K562 (cell line): ENCODE results near the gene CRLF1.

Source experiments
- ARNT ChIP-seq, 2 experiments: fragments of 450-650 bp; IDR thresholded peaks; 2 replicates each; pipeline ENCODE4 v1.6.1; 2016; ENCODE audit warnings: mild to moderate bottlenecking in 1 of 2
- CREB1 ChIP-seq, 2 experiments: sonication (generic) in 1 of 2; formaldehyde crosslinking in 1 of 2; IDR thresholded peaks; 2 replicates each; pipeline versions ENCODE4 v1.6.1 to v1.8.0; 2012 to 2022; ENCODE audit warnings: inconsistent platforms in 1 of 2, mild to moderate bottlenecking in 1 of 2, missing genetic modification reagents in 1 of 2, moderate library complexity in 1 of 2
- EP300 ChIP-seq: IDR thresholded peaks from 2 replicates; pipeline ENCODE4 v1.6.1; 2012; ENCODE audit warnings: low read length, improper control_type of control experiment
- MEF2D ChIP-seq: conservative IDR thresholded peaks from 2 replicates; pipeline ENCODE4 v1.6.1; 2016; ENCODE audit warnings: low read depth, missing genetic modification characterization, missing compliant biosample characterization
- NONO ChIP-seq, 2 experiments: fragments of 200-400 bp in 1 of 2; fragments of 450-650 bp in 1 of 2; formaldehyde crosslinking in 1 of 2; IDR thresholded peaks; 2 replicates each; pipeline ENCODE4 v1.6.1; 2017; ENCODE audit warnings: low read depth in 2 of 2, mild to moderate bottlenecking in 2 of 2, moderate library complexity in 2 of 2, low read length in 1 of 2
- RBM39 ChIP-seq: fragments of 200-400 bp; formaldehyde crosslinking; optimal IDR thresholded peaks from 2 replicates; pipeline ENCODE3; 2018; ENCODE audit warnings: low read depth, low read length
- RFX5 ChIP-seq: IDR thresholded peaks from 2 replicates; pipeline ENCODE4 v1.6.1; 2011; ENCODE audit warnings: low read depth, mild to moderate bottlenecking, improper control_type of control experiment, low read length
- TARDBP ChIP-seq: fragments of 450-650 bp; IDR thresholded peaks from 2 replicates; pipeline ENCODE4 v1.6.1; 2016
- ZFP30 ChIP-seq: fragments of 250-450 bp; sonication (Bioruptor Pico); IDR thresholded peaks from 2 replicates; pipeline ENCODE4 v1.8.0; 2022; ENCODE audit warnings: moderate library complexity, mild to moderate bottlenecking, inconsistent platforms, borderline replicate concordance
- ZFP36 ChIP-seq: fragments of 150-350 bp; IDR thresholded peaks from 2 replicates; pipeline ENCODE4 v1.6.1; 2018; ENCODE audit warnings: low read length, low read depth; ENCODE audit not compliant: partially characterized antibody
- TF ChIP-seq, protein P1 (sequence below), 3 experiments: IDR thresholded peaks in 2 of 3; conservative IDR thresholded peaks in 1 of 3; 2 replicates each; pipeline ENCODE4 v1.5.1; 2011 to 2012; ENCODE audit warnings: low read length in 3 of 3, mild to moderate bottlenecking in 3 of 3, control low read depth in 2 of 3, improper control_type of control experiment in 1 of 3, inconsistent platforms in 1 of 3, low read depth in 1 of 3, mixed read lengths in 1 of 3, moderate library complexity in 1 of 3; ENCODE audit not compliant: insufficient read depth in 2 of 3
- TF ChIP-seq, protein P2 (sequence below): fragments of 250-450 bp; sonication (Bioruptor Pico); IDR thresholded peaks from 2 replicates; pipeline ENCODE4 v1.5.0; 2020; ENCODE audit warnings: mild to moderate bottlenecking
- TF ChIP-seq, protein P3 (sequence below): IDR thresholded peaks from 2 replicates; pipeline ENCODE4 v1.6.1; 2011; ENCODE audit not compliant: insufficient read length; ENCODE audit errors: extremely low read depth

DNA sequence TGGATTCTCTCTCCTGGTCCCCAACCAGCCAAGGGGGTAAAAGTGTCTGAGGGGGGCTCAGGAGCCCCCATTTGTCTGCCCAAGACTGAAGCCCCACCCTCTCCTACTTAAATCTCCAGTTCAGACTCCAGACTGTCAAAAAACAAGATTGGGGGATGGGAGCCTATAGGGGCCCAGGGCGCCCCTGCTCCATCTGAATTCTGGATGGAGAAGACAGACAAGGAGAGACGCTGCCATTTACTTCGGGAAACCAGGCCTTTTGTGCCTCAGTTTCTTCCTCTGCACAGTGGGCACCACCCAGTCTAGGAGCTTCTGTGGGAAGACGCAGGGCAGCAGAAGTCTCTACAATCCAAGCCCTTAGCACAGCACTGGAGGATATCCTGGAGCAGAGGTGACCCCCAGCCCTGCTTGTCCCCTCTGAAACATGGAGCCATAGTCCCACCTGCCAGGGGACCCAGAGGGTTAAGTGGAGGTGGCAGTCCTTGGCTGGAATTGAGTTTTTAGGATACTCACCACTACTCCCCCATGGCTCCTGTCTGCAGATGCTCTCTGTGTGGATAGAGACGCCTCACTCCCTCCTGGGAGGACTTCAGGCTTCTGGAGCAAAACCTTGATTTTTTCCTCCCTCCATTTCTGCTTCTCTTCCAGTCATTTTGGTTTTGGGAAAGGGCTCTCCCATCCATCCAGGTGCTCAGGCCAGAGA is 1.7 kb upstream of the CRLF1 start:
- TF ChIP-seq, protein P1, sequence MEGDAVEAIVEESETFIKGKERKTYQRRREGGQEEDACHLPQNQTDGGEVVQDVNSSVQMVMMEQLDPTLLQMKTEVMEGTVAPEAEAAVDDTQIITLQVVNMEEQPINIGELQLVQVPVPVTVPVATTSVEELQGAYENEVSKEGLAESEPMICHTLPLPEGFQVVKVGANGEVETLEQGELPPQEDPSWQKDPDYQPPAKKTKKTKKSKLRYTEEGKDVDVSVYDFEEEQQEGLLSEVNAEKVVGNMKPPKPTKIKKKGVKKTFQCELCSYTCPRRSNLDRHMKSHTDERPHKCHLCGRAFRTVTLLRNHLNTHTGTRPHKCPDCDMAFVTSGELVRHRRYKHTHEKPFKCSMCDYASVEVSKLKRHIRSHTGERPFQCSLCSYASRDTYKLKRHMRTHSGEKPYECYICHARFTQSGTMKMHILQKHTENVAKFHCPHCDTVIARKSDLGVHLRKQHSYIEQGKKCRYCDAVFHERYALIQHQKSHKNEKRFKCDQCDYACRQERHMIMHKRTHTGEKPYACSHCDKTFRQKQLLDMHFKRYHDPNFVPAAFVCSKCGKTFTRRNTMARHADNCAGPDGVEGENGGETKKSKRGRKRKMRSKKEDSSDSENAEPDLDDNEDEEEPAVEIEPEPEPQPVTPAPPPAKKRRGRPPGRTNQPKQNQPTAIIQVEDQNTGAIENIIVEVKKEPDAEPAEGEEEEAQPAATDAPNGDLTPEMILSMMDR (IDR thresholded peaks at IDR 0.05 in 2 of 3, conservative IDR thresholded peaks at IDR 0.05 in 1 of 3; ENCODE audit: insufficient read depth in 2 of 3, low read depth in 1 of 3, low read length in 3 of 3) = no peak
- TF ChIP-seq, protein P2, sequence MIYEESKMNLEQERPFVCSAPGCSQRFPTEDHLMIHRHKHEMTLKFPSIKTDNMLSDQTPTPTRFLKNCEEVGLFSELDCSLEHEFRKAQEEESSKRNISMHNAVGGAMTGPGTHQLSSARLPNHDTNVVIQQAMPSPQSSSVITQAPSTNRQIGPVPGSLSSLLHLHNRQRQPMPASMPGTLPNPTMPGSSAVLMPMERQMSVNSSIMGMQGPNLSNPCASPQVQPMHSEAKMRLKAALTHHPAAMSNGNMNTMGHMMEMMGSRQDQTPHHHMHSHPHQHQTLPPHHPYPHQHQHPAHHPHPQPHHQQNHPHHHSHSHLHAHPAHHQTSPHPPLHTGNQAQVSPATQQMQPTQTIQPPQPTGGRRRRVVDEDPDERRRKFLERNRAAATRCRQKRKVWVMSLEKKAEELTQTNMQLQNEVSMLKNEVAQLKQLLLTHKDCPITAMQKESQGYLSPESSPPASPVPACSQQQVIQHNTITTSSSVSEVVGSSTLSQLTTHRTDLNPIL (CRISPR knock-in tag) = no peak
- TF ChIP-seq NONO (IDR thresholded peaks at IDR 0.05; ENCODE audit: low read depth in 2 of 2, low read length in 1 of 2) (no peak), ZFP30 (CRISPR knock-in tag) (no peak), RBM39 (no peak), MEF2D (no peak), EP300 (no peak), ARNT (IDR thresholded peaks at IDR 0.05) (no peak), RFX5 (no peak), TARDBP (no peak), ZFP36 (no peak), CREB1 (IDR thresholded peaks at IDR 0.05) (no peak), CREB1 (CRISPR knock-in tag; IDR thresholded peaks at IDR 0.05) (no peak)
- TF ChIP-seq, protein P3, sequence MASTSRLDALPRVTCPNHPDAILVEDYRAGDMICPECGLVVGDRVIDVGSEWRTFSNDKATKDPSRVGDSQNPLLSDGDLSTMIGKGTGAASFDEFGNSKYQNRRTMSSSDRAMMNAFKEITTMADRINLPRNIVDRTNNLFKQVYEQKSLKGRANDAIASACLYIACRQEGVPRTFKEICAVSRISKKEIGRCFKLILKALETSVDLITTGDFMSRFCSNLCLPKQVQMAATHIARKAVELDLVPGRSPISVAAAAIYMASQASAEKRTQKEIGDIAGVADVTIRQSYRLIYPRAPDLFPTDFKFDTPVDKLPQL = no peak
